Neural cell (in vitro differentiated cells): ENCODE data around the gene L3MBTL4. TPM values are rescaled to one million over a fixed set of nuclear protein-coding genes. Genes with fewer than 3 reads are reported as not detected.

Experiments
- H2AFZ ChIP-seq: fragments of 200-600, 300-800 bp; sonication (generic), shearing (Covaris generic); 2 replicates; pipeline ENCODE4 v1.6.0; 2014; ENCODE audit warnings: low read depth, mild to moderate bottlenecking, antibody characterized with exemption, low read length, moderate library complexity
- H3F3A ChIP-seq: fragments of 200-600 bp; shearing (Covaris generic); 2 replicates; pipeline ENCODE4 v1.6.1; 2016; ENCODE audit warnings: mild to moderate bottlenecking, moderate library complexity, mixed read lengths, antibody characterized with exemption, low read length; ENCODE audit not compliant: insufficient read depth, poor library complexity, severe bottlenecking
- H3K27ac ChIP-seq: fragments of 200-600, 300-800 bp; sonication (generic), shearing (Covaris generic); 2 replicates; pipeline ENCODE4 v1.5.1; 2014; ENCODE audit warnings: mild to moderate bottlenecking, low read length, moderate library complexity
- H3K27me3 ChIP-seq: fragments of 300-800, 200-600 bp; sonication (generic), shearing (Covaris generic); 2 replicates; pipeline ENCODE4 v1.6.0; 2014; ENCODE audit warnings: mild to moderate bottlenecking, low read depth, low read length, moderate library complexity; ENCODE audit not compliant: insufficient read depth
- H3K36me3 ChIP-seq: fragments of 300-800, 200-600 bp; sonication (generic), shearing (Covaris generic); 2 replicates; pipeline ENCODE4 v1.5.1; 2014; ENCODE audit warnings: mild to moderate bottlenecking, antibody characterized with exemption, low read length, moderate library complexity; ENCODE audit not compliant: insufficient read depth
- H3K4me2 ChIP-seq: fragments of 300-800, 200-600 bp; sonication (generic), shearing (Covaris generic); 2 replicates; pipeline ENCODE4 v1.6.0; 2014; ENCODE audit warnings: mild to moderate bottlenecking, low read length
- H3K4me3 ChIP-seq: fragments of 300-800, 200-600 bp; sonication (generic), shearing (Covaris generic); 2 replicates; pipeline ENCODE4 v1.5.1; 2014; ENCODE audit warnings: mild to moderate bottlenecking, low read length, moderate library complexity
- H3K79me2 ChIP-seq: fragments of 200-600 bp; shearing (Covaris generic); replicated peaks from 2 replicates; pipeline ENCODE4 v1.6.0; 2014; ENCODE audit warnings: mild to moderate bottlenecking, low read length, moderate library complexity; ENCODE audit not compliant: insufficient read depth
- H3K9ac ChIP-seq: fragments of 300-800, 200-600 bp; sonication (generic), shearing (Covaris generic); 2 replicates; pipeline ENCODE4 v1.6.1; 2016; ENCODE audit warnings: mild to moderate bottlenecking, low read length, mixed read lengths
- H3K9me2 ChIP-seq: fragments of 200-600 bp; shearing (Covaris generic); 2 replicates; pipeline ENCODE4 v1.6.1; 2016; ENCODE audit warnings: mild to moderate bottlenecking, low read length, mixed read lengths; ENCODE audit not compliant: insufficient read depth
- H3K9me3 ChIP-seq: fragments of 200-600, 300-800 bp; sonication (generic), shearing (Covaris generic); 2 replicates; pipeline ENCODE4 v1.6.1; 2016; ENCODE audit warnings: mild to moderate bottlenecking, mixed run types, low read length, moderate library complexity, mixed read lengths
- H4K20me1 ChIP-seq: fragments of 200-600 bp; shearing (Covaris generic); 2 replicates; pipeline ENCODE4 v1.6.1; 2016; ENCODE audit warnings: mild to moderate bottlenecking, mixed run types; ENCODE audit not compliant: insufficient read depth
- CTCF ChIP-seq: fragments of 450-650 bp; IDR thresholded peaks from 2 replicates; pipeline ENCODE4 v1.5.1; 2014; ENCODE audit warnings: antibody characterized with exemption, mild to moderate bottlenecking, moderate library complexity; ENCODE audit not compliant: poor library complexity, severe bottlenecking
- EP300 ChIP-seq: fragments of 450-650 bp; conservative IDR thresholded peaks from 2 replicates; pipeline ENCODE4 v1.6.1; 2014; ENCODE audit warnings: antibody characterized with exemption, mild to moderate bottlenecking, moderate library complexity; ENCODE audit not compliant: poor library complexity, severe bottlenecking
- EZH2 ChIP-seq: fragments of 200-600, 300-800 bp; shearing (Covaris generic), sonication (generic); IDR thresholded peaks from 2 replicates; pipeline ENCODE4 v1.6.1; 2014; ENCODE audit warnings: antibody characterized with exemption, low read length, borderline replicate concordance, mild to moderate bottlenecking; ENCODE audit not compliant: insufficient read depth, poor library complexity, severe bottlenecking
- MXI1 ChIP-seq: fragments of 450-650 bp; conservative IDR thresholded peaks from 2 replicates; pipeline ENCODE4 v1.6.1; 2014; ENCODE audit warnings: antibody characterized with exemption, mild to moderate bottlenecking; ENCODE audit not compliant: poor library complexity, severe bottlenecking
- POLR2AphosphoS5 ChIP-seq: IDR thresholded peaks from 2 replicates; pipeline ENCODE4 v1.6.1; 2012
- RAD21 ChIP-seq: fragments of 450-650 bp; conservative IDR thresholded peaks from 2 replicates; pipeline ENCODE4 v1.6.1; 2014; ENCODE audit warnings: antibody characterized with exemption, mild to moderate bottlenecking, moderate library complexity
- REST ChIP-seq: IDR thresholded peaks from 2 replicates; pipeline ENCODE4 v1.6.1; 2012; ENCODE audit warnings: borderline replicate concordance
- SMC3 ChIP-seq: fragments of 450-650 bp; conservative IDR thresholded peaks from 2 replicates; pipeline ENCODE4 v1.6.1; 2014; ENCODE audit warnings: antibody characterized with exemption, mild to moderate bottlenecking, moderate library complexity; ENCODE audit not compliant: poor library complexity
- TAF1 ChIP-seq: IDR thresholded peaks from 2 replicates; pipeline ENCODE4 v1.6.1; 2012; ENCODE audit warnings: low read depth
- polyA plus RNA-seq: library from polyadenylated mRNA; depleted of rRNA; stranded (reverse); fragments of >200 nt; gene quantifications from 2 replicates; pipeline ENCODE4 v1.2.3, GENCODE V29; 2014

Gene L3MBTL4
- polyA plus RNA-seq, 1 donor from 2014 or later, result 0.90 TPM

GRCh38 chr18:6257950-6258349 lies 156.8 kb downstream of the L3MBTL4 start:
- no peaks in the 10 kb centered on the region for H3K27me3 ChIP-seq
- H3F3A ChIP-seq, result no peaks in the 10 kb centered on the region
- H3K4me3 ChIP-seq, result no peak overlapping the region
- H3K79me2 ChIP-seq, result no peaks in the 10 kb centered on the region
- H3K27ac ChIP-seq, result no peak overlapping the region
- H2AFZ ChIP-seq, result no peak overlapping the region
- H3K36me3 ChIP-seq, result no peaks in the 10 kb centered on the region
- H3K9me2 ChIP-seq, result no peaks in the 10 kb centered on the region
- H3K9me3 ChIP-seq, result no peaks in the 10 kb centered on the region
- no peak overlapping the region for H3K9ac ChIP-seq
- no peak overlapping the region for H3K4me2 ChIP-seq
- no peaks in the 10 kb centered on the region for H4K20me1 ChIP-seq
- no peak for TF ChIP-seq MXI1
- no peak for TF ChIP-seq TAF1
- no peak for TF ChIP-seq SMC3
- TF ChIP-seq CTCF, result no peak
- TF ChIP-seq EP300, result no peak
- no peak for TF ChIP-seq RAD21
- no peak for TF ChIP-seq EZH2
- no peak for TF ChIP-seq POLR2AphosphoS5
- no peak for TF ChIP-seq REST

- Histone ChIP-seq H3K27me3 (no peaks in the 10 kb centered on the region), H4K20me1 (no peaks in the 10 kb centered on the region), H3K9ac (no peak overlapping the region), H3K4me3 (no peak overlapping the region), H3K9me2 (no peaks in the 10 kb centered on the region), H3K36me3 (no peaks in the 10 kb centered on the region), H3K27ac (no peak overlapping the region), H2AFZ (no peak overlapping the region), H3K9me3 (no peaks in the 10 kb centered on the region), H3F3A (no peaks in the 10 kb centered on the region), H3K4me2 (no peak overlapping the region), H3K79me2 (no peaks in the 10 kb centered on the region)
- no peak for TF ChIP-seq EP300
- TF ChIP-seq CTCF, result no peak
- TF ChIP-seq REST, result no peak
- no peak for TF ChIP-seq EZH2
- no peak for TF ChIP-seq POLR2AphosphoS5
- TF ChIP-seq MXI1, result no peak
- TF ChIP-seq SMC3, result no peak
- no peak for TF ChIP-seq TAF1
- no peak for TF ChIP-seq RAD21
Measured at GRCh38 chr18:6256521-6256920, 158.2 kb downstream of the L3MBTL4 start.
